ENCODE measurements around the gene ZNF500. TPM values are rescaled to one million over a fixed set of nuclear protein-coding genes. Genes with fewer than 3 reads are reported as not detected.

ZNF500 gene
- total RNA-seq, 1 experiment from 2014 or later = 23.6 TPM

DNA sequence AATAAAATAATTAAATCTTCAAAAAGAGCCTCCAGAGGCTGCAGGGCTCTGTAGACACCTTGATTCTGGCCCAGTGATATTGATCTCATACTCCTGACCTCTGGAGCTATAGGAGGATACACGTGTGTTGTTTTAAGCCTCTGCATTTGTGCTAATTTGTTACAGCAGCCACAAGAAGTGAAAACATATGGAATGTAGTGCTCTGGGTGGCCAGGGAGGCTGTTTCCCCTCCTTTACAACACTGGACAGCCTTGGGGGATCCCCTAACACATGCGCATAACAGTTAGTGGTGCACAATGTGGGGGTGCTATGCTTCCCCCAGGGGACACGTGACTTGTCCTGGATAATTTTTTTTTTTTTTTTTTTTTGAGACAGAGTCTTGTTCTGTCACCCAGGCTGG lies 4.7 kb upstream of the ZNF500 start:
- H3K36me3 Mint-ChIP-seq (ENCODE audit: insufficient read depth, unreplicated experiment) = peaks cover 28% of the 10 kb centered on the region
- DNase-seq = no peak
- no peak for TF ChIP-seq CTCF (IDR thresholded peaks at IDR 0.05; ENCODE audit: unreplicated experiment)
- no peak overlapping the region for H3K4me3 Mint-ChIP-seq (ENCODE audit: low read depth, unreplicated experiment)
- intact Hi-C loops (cut with micrococcal nuclease; ENCODE audit: unreplicated experiment) = no loop called here
- no TSS peak for BruUV-seq (replicated peaks)
- H3K27ac Mint-ChIP-seq (ENCODE audit: unreplicated experiment) = no peak overlapping the region
- CTCF ChIA-PET = no interaction called here
- no peaks in the 10 kb centered on the region for H3K27me3 Mint-ChIP-seq (ENCODE audit: unreplicated experiment)
- H3K4me1 Mint-ChIP-seq (ENCODE audit: low read depth, unreplicated experiment) = peaks cover 21% of the 10 kb centered on the region
- H3K9me3 Mint-ChIP-seq (ENCODE audit: low read depth, unreplicated experiment) = no peaks in the 10 kb centered on the region

GRCh38 chr16:4769306-4769638 lies 2.3 kb upstream of the ZNF500 start:
- no peak for DNase-seq
- TF ChIP-seq CTCF (IDR thresholded peaks at IDR 0.05; ENCODE audit: unreplicated experiment) = no peak
- Mint-ChIP-seq H3K4me3 (ENCODE audit: low read depth, unreplicated experiment) (peak overlapping the region; percentile 87), H3K9me3 (ENCODE audit: low read depth, unreplicated experiment) (no peaks in the 10 kb centered on the region), H3K4me1 (ENCODE audit: low read depth, unreplicated experiment) (peaks cover 30% of the 10 kb centered on the region), H3K36me3 (ENCODE audit: insufficient read depth, unreplicated experiment) (peaks cover 41% of the 10 kb centered on the region), H3K27me3 (ENCODE audit: unreplicated experiment) (no peaks in the 10 kb centered on the region), H3K27ac (ENCODE audit: unreplicated experiment) (peak overlapping the region; percentile 91)
- CTCF ChIA-PET = interaction anchor here (0.9 kb wide), 1 partner anchor 35 kb away, joined by 4 read pairs; the partner anchor contains the start of genes ANKS3 and DNAAF8
- BruUV-seq (replicated peaks) = no TSS peak
- intact Hi-C loops (cut with micrococcal nuclease; ENCODE audit: unreplicated experiment) = no loop called here

- H3K27ac Mint-ChIP-seq (ENCODE audit: unreplicated experiment) = peak overlapping the region; percentile 91
- peaks cover 30% of the 10 kb centered on the region for H3K4me1 Mint-ChIP-seq (ENCODE audit: low read depth, unreplicated experiment)
- intact Hi-C loops (cut with micrococcal nuclease; ENCODE audit: unreplicated experiment) = no loop called here
- peaks cover 45% of the 10 kb centered on the region for H3K36me3 Mint-ChIP-seq (ENCODE audit: insufficient read depth, unreplicated experiment)
- H3K4me3 Mint-ChIP-seq (ENCODE audit: low read depth, unreplicated experiment) = peak overlapping the region; percentile 87
- peak; percentile 99 for DNase-seq
- no peaks in the 10 kb centered on the region for H3K27me3 Mint-ChIP-seq (ENCODE audit: unreplicated experiment)
- H3K9me3 Mint-ChIP-seq (ENCODE audit: low read depth, unreplicated experiment) = no peaks in the 10 kb centered on the region
- no TSS peak for BruUV-seq (replicated peaks)
- TF ChIP-seq CTCF (IDR thresholded peaks at IDR 0.05; ENCODE audit: unreplicated experiment) = no peak
- CTCF ChIA-PET = interaction anchor here (0.6 to 1.0 kb wide), 5 partner anchors 10 to 285 kb away, joined by 3 to 4 read pairs (median 3); partner anchors contain the start of genes ANKS3 and DNAAF8
These were observed 1.8 kb upstream of the ZNF500 start for GRCh38 chr16:4768549-4769305.

- Mint-ChIP-seq H3K4me3 (ENCODE audit: low read depth, unreplicated experiment) (peak overlapping the region; percentile 87), H3K36me3 (ENCODE audit: insufficient read depth, unreplicated experiment) (peaks cover 50% of the 10 kb centered on the region), H3K27me3 (ENCODE audit: unreplicated experiment) (no peaks in the 10 kb centered on the region), H3K9me3 (ENCODE audit: low read depth, unreplicated experiment) (no peaks in the 10 kb centered on the region), H3K4me1 (ENCODE audit: low read depth, unreplicated experiment) (peaks cover 30% of the 10 kb centered on the region), H3K27ac (ENCODE audit: unreplicated experiment) (peak overlapping the region; percentile 91)
- DNase-seq = peak; percentile 52
- TF ChIP-seq CTCF (IDR thresholded peaks at IDR 0.05; ENCODE audit: unreplicated experiment) = no peak
- intact Hi-C loops (cut with micrococcal nuclease; ENCODE audit: unreplicated experiment) = no loop called here
- CTCF ChIA-PET = interaction anchor here (0.6 to 1.1 kb wide), 6 partner anchors 9 to 285 kb away, joined by 3 to 4 read pairs (median 3); partner anchors contain the start of genes ANKS3 and DNAAF8
- BruUV-seq (replicated peaks) = no TSS peak
These were observed 1.0 kb upstream of the ZNF500 start for GRCh38 chr16:4767872-4768548.
